Effector memory CD8-positive, alpha-beta T cell (primary cell): ENCODE results near the gene USP25.

ENCODE experiments used
- ATAC-seq: fragments of 150-1000 bp; cut with Tn5 transposase; replicated peaks from 2 replicates; pipeline ENCODE4 v1.10.0; 2021; ENCODE audit warnings: mild to moderate bottlenecking, moderate library complexity
- DNase-seq, 3 experiments: peaks; one replicate each; pipeline ENCODE4 v3.0.0; 2021
- H3K27ac Mint-ChIP-seq, 2 donors: one replicate each; pipeline ENCODE4 v1.8.0; 2022; ENCODE audit warnings: mild to moderate bottlenecking in 2 of 2, mixed read lengths in 2 of 2, moderate library complexity in 2 of 2
- H3K27me3 Mint-ChIP-seq, 2 donors: one replicate each; pipeline ENCODE4 v1.8.0; 2022; ENCODE audit warnings: mixed read lengths in 2 of 2
- H3K36me3 Mint-ChIP-seq: one replicate; pipeline ENCODE4 v1.8.0; 2022; ENCODE audit warnings: mild to moderate bottlenecking, moderate library complexity, mixed read lengths; ENCODE audit not compliant: insufficient read depth
- H3K4me1 Mint-ChIP-seq, 2 donors: one replicate each; pipeline ENCODE4 v1.8.0; 2022; ENCODE audit warnings: low read depth in 2 of 2, mixed read lengths in 2 of 2
- H3K4me3 Mint-ChIP-seq, 2 donors: one replicate each; pipeline ENCODE4 v1.8.0; 2022; ENCODE audit warnings: mild to moderate bottlenecking in 2 of 2, mixed read lengths in 2 of 2, moderate library complexity in 2 of 2
- H3K9me3 Mint-ChIP-seq, 2 donors: one replicate each; pipeline ENCODE4 v1.8.0; 2022; ENCODE audit warnings: mixed read lengths in 2 of 2
- total RNA-seq, 9 experiments: gene quantifications; one replicate each; lab custom pipeline; 2026; lab: John Stamatoyannopoulos, UW

Gene USP25, protein sequence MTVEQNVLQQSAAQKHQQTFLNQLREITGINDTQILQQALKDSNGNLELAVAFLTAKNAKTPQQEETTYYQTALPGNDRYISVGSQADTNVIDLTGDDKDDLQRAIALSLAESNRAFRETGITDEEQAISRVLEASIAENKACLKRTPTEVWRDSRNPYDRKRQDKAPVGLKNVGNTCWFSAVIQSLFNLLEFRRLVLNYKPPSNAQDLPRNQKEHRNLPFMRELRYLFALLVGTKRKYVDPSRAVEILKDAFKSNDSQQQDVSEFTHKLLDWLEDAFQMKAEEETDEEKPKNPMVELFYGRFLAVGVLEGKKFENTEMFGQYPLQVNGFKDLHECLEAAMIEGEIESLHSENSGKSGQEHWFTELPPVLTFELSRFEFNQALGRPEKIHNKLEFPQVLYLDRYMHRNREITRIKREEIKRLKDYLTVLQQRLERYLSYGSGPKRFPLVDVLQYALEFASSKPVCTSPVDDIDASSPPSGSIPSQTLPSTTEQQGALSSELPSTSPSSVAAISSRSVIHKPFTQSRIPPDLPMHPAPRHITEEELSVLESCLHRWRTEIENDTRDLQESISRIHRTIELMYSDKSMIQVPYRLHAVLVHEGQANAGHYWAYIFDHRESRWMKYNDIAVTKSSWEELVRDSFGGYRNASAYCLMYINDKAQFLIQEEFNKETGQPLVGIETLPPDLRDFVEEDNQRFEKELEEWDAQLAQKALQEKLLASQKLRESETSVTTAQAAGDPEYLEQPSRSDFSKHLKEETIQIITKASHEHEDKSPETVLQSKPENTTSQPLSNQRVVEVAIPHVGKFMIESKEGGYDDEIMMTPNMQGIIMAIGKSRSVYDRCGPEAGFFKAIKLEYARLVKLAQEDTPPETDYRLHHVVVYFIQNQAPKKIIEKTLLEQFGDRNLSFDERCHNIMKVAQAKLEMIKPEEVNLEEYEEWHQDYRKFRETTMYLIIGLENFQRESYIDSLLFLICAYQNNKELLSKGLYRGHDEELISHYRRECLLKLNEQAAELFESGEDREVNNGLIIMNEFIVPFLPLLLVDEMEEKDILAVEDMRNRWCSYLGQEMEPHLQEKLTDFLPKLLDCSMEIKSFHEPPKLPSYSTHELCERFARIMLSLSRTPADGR
- 82.5 to 237 (median 173) reads per million in 9 experiments for total RNA-seq

DNA sequence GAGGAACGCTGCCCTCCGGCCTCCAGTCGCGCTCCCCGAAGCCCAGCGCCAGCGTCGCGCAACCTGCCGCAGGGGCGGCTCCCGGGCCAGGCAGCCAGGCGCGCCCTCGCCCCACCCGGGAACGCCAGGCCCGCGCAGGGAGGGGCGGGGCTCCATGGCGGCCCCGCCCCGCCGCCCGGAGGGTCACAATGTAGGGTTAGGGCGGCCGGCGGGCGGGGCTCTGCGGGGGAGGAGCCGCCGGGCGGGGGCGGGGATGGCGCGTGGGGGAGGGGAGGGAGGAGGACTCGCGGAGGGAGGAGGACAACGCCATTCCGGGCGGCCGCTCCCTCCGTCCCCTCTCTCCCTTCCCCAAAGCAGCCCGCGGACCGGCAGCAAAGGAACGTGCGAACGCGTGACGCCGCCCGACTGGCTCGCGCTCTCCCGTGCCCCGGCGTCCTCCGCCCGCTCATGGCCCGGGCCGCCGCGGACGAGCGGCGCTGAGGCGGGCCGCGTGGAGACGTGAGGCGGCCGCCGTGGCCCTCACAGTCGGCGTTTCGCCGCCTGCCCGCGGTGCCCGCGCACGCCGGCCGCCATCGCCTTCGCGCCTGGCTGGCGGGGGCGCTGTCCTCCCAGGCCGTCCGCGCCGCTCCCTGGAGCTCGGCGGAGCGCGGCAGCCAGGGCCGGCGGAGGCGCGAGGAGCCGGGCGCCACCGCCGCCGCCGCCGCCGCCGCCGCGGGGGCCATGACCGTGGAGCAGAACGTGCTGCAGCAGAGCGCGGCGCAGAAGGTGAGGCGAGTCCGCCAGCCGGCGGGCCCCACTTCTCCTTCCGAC lies at the start of gene USP25:
TSS of gene USP25 (plus strand) at position 309 of the 810 bp plus-strand sequence. CDS start at position 721, 412 bp downstream.
- DNase-seq = peak; percentile 68 to 71 (median 70)
- peaks cover 14 to 21% of the 10 kb centered on the region in 2 donors for H3K4me1 Mint-ChIP-seq
- no peaks in the 10 kb centered on the region for H3K27me3 Mint-ChIP-seq
- H3K27ac Mint-ChIP-seq = peak within 1 kb of the TSS; percentile 89 to 92
- H3K9me3 Mint-ChIP-seq = no peaks in the 10 kb centered on the region
- ATAC-seq = peak; percentile 71
- peak within 1 kb of the TSS; percentile 95 to 97 for H3K4me3 Mint-ChIP-seq
- peaks cover 15% of the 10 kb centered on the region for H3K36me3 Mint-ChIP-seq

DNA sequence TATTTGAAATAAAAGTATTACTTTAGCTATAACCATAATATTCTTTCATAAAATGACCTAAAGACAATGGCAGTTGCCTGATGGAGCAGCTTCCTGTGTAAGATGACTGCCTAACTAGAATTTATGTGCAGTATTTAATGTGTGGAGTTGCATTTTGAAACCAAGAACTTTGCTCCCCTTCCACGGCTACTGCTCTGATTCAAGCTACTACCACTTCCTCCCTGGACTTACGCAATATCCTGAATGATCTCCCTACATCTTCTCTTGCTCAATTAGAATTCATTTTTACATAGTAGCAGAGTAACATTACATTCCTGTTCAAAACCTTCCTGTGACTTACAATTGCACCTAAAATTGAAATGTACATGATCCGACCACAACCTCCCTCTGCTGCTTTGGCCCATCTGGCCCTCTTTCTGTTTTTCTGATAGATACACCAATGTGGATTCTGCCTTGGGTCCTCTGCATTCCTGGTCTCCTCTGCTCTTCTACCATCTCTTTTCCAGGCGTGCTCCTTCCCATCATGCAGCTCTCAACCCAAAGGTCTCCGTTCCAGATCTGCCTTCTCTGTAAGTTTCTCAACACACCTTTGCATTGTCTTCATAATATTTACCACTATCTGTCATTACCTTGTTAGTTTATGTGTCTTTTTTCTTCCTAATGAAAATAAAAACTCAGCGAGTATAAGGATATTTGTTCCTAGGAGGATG lies 47.4 kb upstream of the USP25 start:
- peaks cover 0 to 7% of the 10 kb centered on the region in 2 donors for H3K9me3 Mint-ChIP-seq
- peaks cover 13 to 22% of the 10 kb centered on the region in 2 donors for H3K27me3 Mint-ChIP-seq
- no peaks in the 10 kb centered on the region for H3K36me3 Mint-ChIP-seq
- peak overlapping the region in 1 of 2 donors; percentile 15 for H3K27ac Mint-ChIP-seq
- DNase-seq (no peak), ATAC-seq (peak; percentile 77)
- H3K4me1 Mint-ChIP-seq = peaks cover 6 to 7% of the 10 kb centered on the region in 2 donors
- H3K4me3 Mint-ChIP-seq = peak overlapping the region in 1 of 2 donors; percentile 16

DNA sequence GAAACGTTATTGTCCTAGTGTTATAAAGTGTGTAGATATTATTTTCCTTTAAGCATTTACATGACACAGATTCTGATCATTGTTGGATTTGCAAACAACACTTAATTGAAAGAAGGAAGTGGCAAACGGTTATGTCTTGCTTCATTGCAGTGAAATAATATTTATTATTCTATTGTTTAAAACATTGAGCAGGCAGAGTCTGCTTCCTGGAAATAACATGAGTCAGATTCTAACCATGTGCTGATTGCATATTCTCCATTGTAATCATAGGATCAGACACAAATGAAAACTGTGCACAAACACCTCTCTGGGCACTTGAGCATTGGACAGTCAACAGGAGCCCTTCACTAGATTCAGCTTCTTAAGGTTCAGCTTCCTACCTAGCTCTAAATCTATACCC lies 46.8 kb upstream of the USP25 start:
- H3K27me3 Mint-ChIP-seq = peaks cover 13 to 16% of the 10 kb centered on the region in 2 donors
- DNase-seq (no peak), ATAC-seq (no peak)
- peaks cover 0 to 7% of the 10 kb centered on the region in 2 donors for H3K9me3 Mint-ChIP-seq
- H3K4me3 Mint-ChIP-seq = no peak overlapping the region
- H3K36me3 Mint-ChIP-seq = no peaks in the 10 kb centered on the region
- peaks cover 6 to 7% of the 10 kb centered on the region in 2 donors for H3K4me1 Mint-ChIP-seq
- H3K27ac Mint-ChIP-seq = peak overlapping the region in 1 of 2 donors; percentile 15

DNA sequence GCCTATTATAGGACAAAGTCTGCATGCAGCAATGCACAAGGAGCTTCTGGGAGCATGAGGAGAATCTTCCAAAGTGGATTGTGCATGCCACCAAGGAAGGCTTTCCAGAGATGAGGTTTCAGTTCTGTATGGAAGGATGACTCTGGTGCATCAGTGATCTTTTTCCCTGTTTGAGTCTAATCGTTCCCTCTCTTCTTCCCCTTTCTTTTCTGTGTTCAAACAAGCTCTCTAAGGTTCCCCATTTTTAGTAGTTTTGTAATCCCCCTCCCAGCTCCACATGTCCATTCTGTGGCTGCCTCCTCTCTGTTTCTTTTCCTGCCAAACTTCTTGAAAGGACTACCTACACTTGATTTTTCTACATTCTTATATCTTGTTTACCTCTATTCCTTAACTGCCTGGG lies 43.3 kb upstream of the USP25 start:
- ATAC-seq (no peak), DNase-seq (no peak)
- H3K27ac Mint-ChIP-seq = no peak overlapping the region
- H3K4me3 Mint-ChIP-seq = no peak overlapping the region
- peaks cover 7 to 13% of the 10 kb centered on the region in 2 donors for H3K4me1 Mint-ChIP-seq
- H3K27me3 Mint-ChIP-seq = peaks cover 23 to 27% of the 10 kb centered on the region in 2 donors
- H3K36me3 Mint-ChIP-seq = no peaks in the 10 kb centered on the region
- peaks cover 0 to 7% of the 10 kb centered on the region in 2 donors for H3K9me3 Mint-ChIP-seq

DNA sequence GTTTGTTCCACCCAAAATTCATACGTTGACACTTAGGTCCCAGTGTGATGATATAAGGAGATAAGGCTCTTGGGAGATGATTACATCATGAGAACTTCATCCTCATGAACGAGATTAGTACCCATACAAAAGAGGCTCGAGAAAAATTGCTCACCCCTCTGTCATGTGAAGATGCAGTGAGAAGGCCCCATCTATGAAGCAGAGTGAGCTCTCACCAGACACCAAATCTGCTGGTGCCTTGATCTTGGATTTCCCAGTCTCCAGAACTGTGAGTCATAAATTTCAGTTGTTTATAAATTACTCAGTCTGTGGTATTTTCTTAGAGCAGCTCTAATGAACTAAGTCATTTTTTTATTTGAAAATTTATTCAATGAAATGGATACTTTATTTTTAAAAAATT lies 42.6 kb upstream of the USP25 start:
- no peak overlapping the region for H3K27ac Mint-ChIP-seq
- DNase-seq = no peak
- H3K36me3 Mint-ChIP-seq = no peaks in the 10 kb centered on the region
- peaks cover 28 to 30% of the 10 kb centered on the region in 2 donors for H3K27me3 Mint-ChIP-seq
- ATAC-seq = no peak
- H3K9me3 Mint-ChIP-seq = peaks cover 0 to 7% of the 10 kb centered on the region in 2 donors
- no peak overlapping the region for H3K4me3 Mint-ChIP-seq
- H3K4me1 Mint-ChIP-seq = peaks cover 7 to 12% of the 10 kb centered on the region in 2 donors

DNA sequence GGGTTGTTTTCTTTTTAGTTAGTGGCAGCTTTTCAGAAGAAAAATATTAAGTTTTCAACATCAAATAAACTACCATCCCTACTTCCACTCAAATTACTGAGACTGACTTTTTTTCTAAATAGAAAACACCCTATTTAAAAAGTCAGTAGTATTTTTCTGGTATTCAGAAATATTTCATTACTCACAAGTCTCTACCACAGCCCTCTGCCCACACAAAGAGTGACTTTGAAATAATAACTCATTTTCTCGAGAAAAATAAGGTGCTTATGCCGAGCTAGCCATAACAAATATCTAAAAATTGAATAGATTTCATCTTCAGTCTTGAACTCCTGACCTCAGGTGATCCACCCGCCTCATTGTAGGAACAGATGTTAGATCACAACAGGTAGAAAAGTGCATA lies 41.8 kb upstream of the USP25 start:
- no peak overlapping the region for H3K27ac Mint-ChIP-seq

DNA sequence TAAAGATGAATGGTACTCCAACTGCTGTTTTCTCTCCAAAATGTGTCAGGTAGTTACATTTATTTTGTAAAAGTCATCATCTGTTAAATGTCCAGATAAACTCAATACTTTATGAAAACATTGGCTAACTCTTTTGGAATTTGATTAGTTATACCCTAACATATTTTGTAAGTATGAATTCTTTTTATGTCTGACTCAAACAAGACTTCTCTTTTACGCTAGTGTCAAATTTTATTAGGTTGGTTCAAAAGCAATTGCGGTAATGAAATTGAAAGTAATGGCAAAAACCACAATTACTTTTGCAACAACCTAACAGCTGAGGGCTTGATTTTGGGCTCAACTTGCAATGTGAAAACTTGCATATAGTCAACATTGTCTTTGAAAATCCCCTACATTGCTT lies 41.0 kb upstream of the USP25 start:
- Mint-ChIP-seq H3K27me3 (peaks cover 28 to 30% of the 10 kb centered on the region in 2 donors), H3K36me3 (no peaks in the 10 kb centered on the region), H3K27ac (no peak overlapping the region), H3K9me3 (no peaks in the 10 kb centered on the region), H3K4me3 (peak overlapping the region in 1 of 2 donors; percentile 53), H3K4me1 (peaks cover 2 to 7% of the 10 kb centered on the region in 2 donors)
- ATAC-seq (peak; percentile 65), DNase-seq (peak in 1 of 3 experiments; percentile 5)

More for the DNA sequence above, 41.8 kb upstream of the USP25 start:
- H3K36me3 Mint-ChIP-seq = no peaks in the 10 kb centered on the region
- no peaks in the 10 kb centered on the region for H3K9me3 Mint-ChIP-seq
- H3K4me3 Mint-ChIP-seq = no peak overlapping the region
- H3K4me1 Mint-ChIP-seq = peaks cover 2 to 7% of the 10 kb centered on the region in 2 donors
- ATAC-seq (no peak), DNase-seq (no peak)
- H3K27me3 Mint-ChIP-seq = peaks cover 28 to 30% of the 10 kb centered on the region in 2 donors

DNA sequence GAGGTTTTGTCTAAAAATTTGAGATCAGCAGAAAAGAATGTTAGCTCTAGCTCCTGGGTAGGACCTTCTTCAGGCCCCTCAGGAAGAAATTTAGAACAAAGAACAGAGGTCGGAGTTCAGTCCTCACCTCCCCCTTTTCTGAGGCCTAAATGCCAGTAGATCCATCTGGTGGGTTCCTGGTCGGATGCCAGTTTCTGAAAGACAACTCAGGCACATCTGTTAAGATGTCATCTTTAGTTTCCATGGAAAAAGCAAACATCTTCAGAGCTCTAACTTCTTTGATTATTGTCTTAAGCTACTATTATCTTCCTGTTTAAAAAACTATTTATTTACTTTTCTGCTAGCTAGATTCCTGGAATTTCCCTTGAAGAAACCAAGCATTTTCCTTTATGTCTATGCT lies 37.1 kb upstream of the USP25 start:
- ATAC-seq = no peak
- DNase-seq = no peak
- no peak overlapping the region for H3K4me3 Mint-ChIP-seq
- no peaks in the 10 kb centered on the region for H3K9me3 Mint-ChIP-seq
- peaks cover 30 to 44% of the 10 kb centered on the region in 2 donors for H3K27me3 Mint-ChIP-seq
- no peak overlapping the region for H3K27ac Mint-ChIP-seq
- H3K36me3 Mint-ChIP-seq = no peaks in the 10 kb centered on the region
- H3K4me1 Mint-ChIP-seq = peaks cover 0 to 7% of the 10 kb centered on the region in 2 donors

DNA sequence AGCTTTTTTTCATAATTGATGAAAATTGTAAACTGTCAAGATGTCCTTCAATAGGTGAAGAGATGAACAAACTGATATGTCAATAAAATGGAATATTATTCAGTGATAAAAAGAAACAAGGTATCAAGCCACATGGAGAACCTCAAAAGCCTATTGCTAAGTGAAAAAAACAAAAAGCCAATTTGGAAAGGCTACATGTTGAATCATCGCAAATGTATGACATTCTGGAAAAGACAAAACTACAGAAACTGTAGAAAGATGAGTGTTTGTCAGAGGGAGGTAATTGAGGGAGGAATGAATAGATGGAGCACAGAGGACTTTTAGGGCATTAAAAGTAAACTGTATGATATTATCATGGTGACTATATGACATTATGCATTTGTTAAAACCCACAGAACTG lies 34.5 kb upstream of the USP25 start:
- H3K27ac Mint-ChIP-seq = no peak overlapping the region
- no peak for ATAC-seq

DNA sequence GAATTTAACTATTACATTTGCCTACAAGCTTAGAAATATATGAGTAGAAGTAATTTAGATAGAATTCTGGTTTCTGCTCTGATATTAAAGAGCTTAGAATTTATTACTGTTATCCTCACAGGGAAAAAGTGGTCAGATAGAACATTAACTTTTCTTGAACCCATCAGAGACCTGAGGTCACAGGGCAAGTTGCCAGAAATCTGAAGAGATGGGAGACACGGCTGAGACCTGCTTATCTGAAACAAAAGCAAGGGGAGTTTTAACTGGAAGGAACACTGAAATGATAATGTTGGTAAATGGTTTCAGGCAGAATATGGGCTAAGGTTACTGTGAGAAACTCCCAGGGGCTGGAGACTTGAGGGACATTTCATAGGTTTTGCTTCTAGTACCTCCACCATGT lies 28.0 kb upstream of the USP25 start:
- no peaks in the 10 kb centered on the region for H3K4me1 Mint-ChIP-seq
- H3K4me3 Mint-ChIP-seq = no peak overlapping the region
- DNase-seq = no peak
- no peak for ATAC-seq
- peaks cover 0 to 3% of the 10 kb centered on the region in 2 donors for H3K9me3 Mint-ChIP-seq
- H3K27ac Mint-ChIP-seq = no peak overlapping the region
- H3K27me3 Mint-ChIP-seq = peaks cover 0 to 8% of the 10 kb centered on the region in 2 donors
- no peaks in the 10 kb centered on the region for H3K36me3 Mint-ChIP-seq

More for the DNA sequence above, 34.5 kb upstream of the USP25 start:
- H3K4me1 Mint-ChIP-seq = no peaks in the 10 kb centered on the region
- H3K4me3 Mint-ChIP-seq = no peak overlapping the region
- no peaks in the 10 kb centered on the region for H3K9me3 Mint-ChIP-seq
- no peaks in the 10 kb centered on the region for H3K36me3 Mint-ChIP-seq
- no peak for DNase-seq
- peaks cover 26 to 38% of the 10 kb centered on the region in 2 donors for H3K27me3 Mint-ChIP-seq

DNA sequence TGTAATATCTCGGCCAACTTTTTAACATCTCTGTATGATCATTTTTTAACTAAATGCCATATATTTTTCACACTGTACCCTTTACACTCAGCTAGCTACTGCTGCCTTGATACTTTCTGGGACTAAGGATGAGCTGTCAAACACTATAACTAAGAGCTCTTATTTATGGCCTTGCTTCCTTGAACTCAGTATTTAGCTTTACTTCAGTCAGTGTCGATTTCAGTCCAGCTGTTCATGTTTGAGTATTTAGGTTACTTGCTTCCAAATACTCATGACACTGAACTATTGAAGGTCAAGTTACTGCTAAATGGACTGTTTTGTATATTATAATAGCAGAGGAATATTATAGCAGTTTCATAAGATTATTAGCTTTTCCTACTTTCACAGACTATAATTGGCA lies 25.9 kb upstream of the USP25 start:
- H3K9me3 Mint-ChIP-seq = peaks cover 0 to 3% of the 10 kb centered on the region in 2 donors
- no peaks in the 10 kb centered on the region for H3K36me3 Mint-ChIP-seq
- no peak overlapping the region for H3K4me3 Mint-ChIP-seq
- DNase-seq (no peak), ATAC-seq (no peak)
- H3K4me1 Mint-ChIP-seq = no peaks in the 10 kb centered on the region
- H3K27me3 Mint-ChIP-seq = no peaks in the 10 kb centered on the region
- no peak overlapping the region for H3K27ac Mint-ChIP-seq

DNA sequence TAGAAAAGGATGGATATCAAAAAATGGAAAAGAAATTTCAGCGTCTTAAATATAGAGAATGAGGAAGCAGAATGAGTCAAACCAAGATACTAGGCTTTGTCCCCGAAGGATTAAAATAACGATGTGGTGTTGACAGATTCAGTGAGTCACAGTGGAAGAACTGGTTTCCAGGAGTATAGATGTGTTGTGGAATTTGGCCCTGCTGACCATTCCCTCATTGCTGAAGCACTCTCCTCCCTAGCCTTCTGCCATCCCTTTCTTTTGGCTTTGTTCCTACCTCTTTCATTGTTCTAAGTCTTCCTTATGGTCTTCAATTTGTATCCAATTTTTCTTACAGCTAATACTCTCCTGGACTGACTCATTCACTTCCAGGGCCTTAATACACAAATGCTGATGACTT lies 23.1 kb upstream of the USP25 start:
- ATAC-seq (no peak), DNase-seq (no peak)
- Mint-ChIP-seq H3K27me3 (peaks cover 8 to 21% of the 10 kb centered on the region in 2 donors), H3K4me1 (no peaks in the 10 kb centered on the region), H3K9me3 (peaks cover 0 to 3% of the 10 kb centered on the region in 2 donors), H3K4me3 (no peak overlapping the region), H3K36me3 (no peaks in the 10 kb centered on the region), H3K27ac (no peak overlapping the region)
